Activated CD4-positive, alpha-beta T cell treated with anti-CD3 and anti-CD28 coated beads for 36 hours (primary cell): ENCODE results near the gene ANKRD37. TPM values are rescaled to one million over a fixed set of nuclear protein-coding genes. Genes with fewer than 3 reads are reported as not detected.

Source experiments
- total RNA-seq, 2 experiments: library from RNA; stranded (reverse); gene quantifications; one replicate each; pipeline ENCODE4 v1.2.3, GENCODE V29; 2021

Gene ANKRD37
- total RNA-seq, 2 experiments from 2014 or later = 20.3 to 24.1 TPM

Other genes starting within 250 kb of the ANKRD37 start
- 10 to 100 TPM; 54.6 to 81.8 TPM for gene CFAP97, start 192.8 kb upstream of the ANKRD37 start, total RNA-seq
- gene SNX25, start 187.2 kb upstream of the ANKRD37 start, total RNA-seq = 10 to 100 TPM; 14.8 to 15.0 TPM
- under 1 TPM; 0.60 to 0.80 TPM for gene LRP2BP, start 917 bp upstream of the ANKRD37 start, total RNA-seq
- 10 to 100 TPM; 27.3 to 40.3 TPM for gene UFSP2, start 29.1 kb downstream of the ANKRD37 start, total RNA-seq
- under 1 TPM; 0.34 to 0.40 TPM for gene CCDC110, start 74.9 kb downstream of the ANKRD37 start, total RNA-seq
- not detected for gene PDLIM3, start 138.7 kb downstream of the ANKRD37 start, total RNA-seq